Loucy (cell line): ENCODE measurements around the gene GLO1.

Source experiments
- CTCF ChIP-seq: fragments of 200-600 bp; sonication (generic); conservative IDR thresholded peaks from 2 replicates; pipeline ENCODE4 v1.5.1; 2014; ENCODE audit warnings: mild to moderate bottlenecking, antibody characterized with exemption, low read length
- EZH2phosphoT487 ChIP-seq: fragments of 200-600 bp; IDR thresholded peaks from 2 replicates; pipeline ENCODE4 v1.6.1; 2018; ENCODE audit warnings: antibody characterized with exemption, mild to moderate bottlenecking, moderate library complexity, borderline replicate concordance

GRCh38 chr6:38671885-38672467, 31.0 kb downstream of the GLO1 start:
- TF ChIP-seq CTCF: peak; percentile 90
- TF ChIP-seq EZH2phosphoT487: no peak
